HG02623 (cell line): ENCODE results near the gene RYR3.
"Not testable (repeated sequence)": the region's sequence is repeated elsewhere in the genome, so short reads cannot be mapped to it uniquely, and the experiment has no call there.

Experiments used
- ATAC-seq: cut with Tn5 transposase; IDR thresholded peaks from one replicate; pipeline ENCODE4 v1.9.1; 2021; ENCODE audit warnings: moderate library complexity; ENCODE audit not compliant: unreplicated experiment

Gene RYR3

GRCh38 chr15:33565094-33565493 is 254.3 kb downstream of the RYR3 start:
- no peak for ATAC-seq

- no peak for ATAC-seq
Observed at GRCh38 chr15:33567652-33568051, 256.9 kb downstream of the RYR3 start.

GRCh38 chr15:33569036-33569435 is 258.3 kb downstream of the RYR3 start:
- ATAC-seq, result no peak

GRCh38 chr15:33577911-33578310 is 267.1 kb downstream of the RYR3 start:
- ATAC-seq, result not testable (repeated sequence)

GRCh38 chr15:33580526-33580925 is 269.8 kb downstream of the RYR3 start:
- no peak for ATAC-seq

- no peak for ATAC-seq
Observed at GRCh38 chr15:33581032-33581431, 270.3 kb downstream of the RYR3 start.

- ATAC-seq, result no peak
Observed at GRCh38 chr15:33584797-33585196, 274.0 kb downstream of the RYR3 start.

GRCh38 chr15:33586786-33587697 is 276.3 kb downstream of the RYR3 start:
- ATAC-seq, result no peak

GRCh38 chr15:33587773-33588172 is 277.0 kb downstream of the RYR3 start:
- no peak for ATAC-seq

- no peak for ATAC-seq
Observed at GRCh38 chr15:33592864-33593263, 282.1 kb downstream of the RYR3 start.

GRCh38 chr15:33598382-33598781 is 287.6 kb downstream of the RYR3 start:
- ATAC-seq, result not testable (repeated sequence)

- no peak for ATAC-seq
Observed at GRCh38 chr15:33600212-33600611, 289.4 kb downstream of the RYR3 start.

GRCh38 chr15:33601461-33601860 is 290.7 kb downstream of the RYR3 start:
- no peak for ATAC-seq

GRCh38 chr15:33608714-33609113 is 297.9 kb downstream of the RYR3 start:
- no peak for ATAC-seq

GRCh38 chr15:33612721-33613304 is 302.0 kb downstream of the RYR3 start:
- ATAC-seq, result no peak

GRCh38 chr15:33616475-33616874 is 305.7 kb downstream of the RYR3 start:
- ATAC-seq, result no peak

- ATAC-seq, result no peak
Observed at GRCh38 chr15:33618350-33618749, 307.6 kb downstream of the RYR3 start.

GRCh38 chr15:33621141-33621540 is 310.4 kb downstream of the RYR3 start:
- ATAC-seq, result no peak

GRCh38 chr15:33623010-33623409 is 312.2 kb downstream of the RYR3 start:
- no peak for ATAC-seq

GRCh38 chr15:33624439-33624838 is 313.7 kb downstream of the RYR3 start:
- no peak for ATAC-seq

GRCh38 chr15:33629647-33630046 is 318.9 kb downstream of the RYR3 start:
- ATAC-seq, result no peak

GRCh38 chr15:33636234-33636633 is 325.5 kb downstream of the RYR3 start:
- ATAC-seq, result no peak
